Cardiac fibroblast (primary cell): ENCODE results near the gene SORBS2.
A peak's percentile ranks its signal among the peaks of the same experiment; 100 is the strongest.
"Not testable (repeated sequence)": the region's sequence is repeated elsewhere in the genome, so short reads cannot be mapped to it uniquely, and the experiment has no call there.

Source experiments
- DNase-seq, 2 donors: peaks; one replicate each; pipeline versions ENCODE4 v3.0.0 to v3.0.0-alpha.2; 2010; ENCODE audit warnings: low read depth in 2 of 2
- H3K4me3 ChIP-seq, 2 donors: replicated peaks in 1 of 2; 1 replicate in 1 of 2; 2 replicates in 1 of 2; pipeline ENCODE4 v1.5.1; 2011; ENCODE audit warnings: low read depth in 2 of 2, low read length in 2 of 2, mild to moderate bottlenecking in 2 of 2, moderate library complexity in 1 of 2
- TF ChIP-seq, protein P1 (sequence below): IDR thresholded peaks from one replicate; pipeline ENCODE4 v1.5.1; 2011; ENCODE audit warnings: low read depth, mild to moderate bottlenecking, low read length, inconsistent platforms

SORBS2 gene

DNA sequence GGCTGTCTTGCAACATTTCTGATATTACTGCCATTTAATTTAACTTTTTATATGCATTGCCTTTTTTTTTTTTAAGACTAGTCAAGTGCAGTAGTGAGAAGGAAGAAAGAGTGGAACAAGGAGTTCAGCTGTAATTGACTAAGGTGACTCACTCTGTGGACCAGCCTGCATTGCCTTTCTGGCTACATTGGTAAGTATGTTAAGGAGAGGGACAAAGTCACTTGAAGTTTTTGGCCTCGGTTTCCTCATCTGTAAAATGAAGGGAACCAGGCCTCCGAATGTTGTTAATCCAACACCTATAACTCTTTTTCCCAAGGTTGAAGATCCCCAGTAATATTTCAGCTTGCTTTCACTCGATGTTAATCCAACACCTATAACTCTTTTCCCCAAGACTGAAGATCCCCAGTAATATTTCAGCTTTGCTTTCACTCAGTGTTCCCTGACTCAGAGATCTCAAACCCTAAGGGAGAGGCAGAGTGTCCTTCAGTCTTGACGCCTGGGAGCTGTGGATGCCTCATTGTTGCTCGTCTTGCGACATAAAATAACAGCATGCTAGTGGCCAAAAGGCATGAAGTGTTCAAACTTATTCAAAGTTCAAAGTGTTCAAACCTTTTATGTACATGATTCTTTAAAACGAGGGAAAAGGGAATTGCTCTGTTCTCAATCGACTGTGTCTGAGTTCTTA lies 102.0 kb downstream of the SORBS2 start:
- H3K4me3 ChIP-seq, result no peak overlapping the region
- DNase-seq, result peak; percentile 48 to 96
- TF ChIP-seq, protein P1, sequence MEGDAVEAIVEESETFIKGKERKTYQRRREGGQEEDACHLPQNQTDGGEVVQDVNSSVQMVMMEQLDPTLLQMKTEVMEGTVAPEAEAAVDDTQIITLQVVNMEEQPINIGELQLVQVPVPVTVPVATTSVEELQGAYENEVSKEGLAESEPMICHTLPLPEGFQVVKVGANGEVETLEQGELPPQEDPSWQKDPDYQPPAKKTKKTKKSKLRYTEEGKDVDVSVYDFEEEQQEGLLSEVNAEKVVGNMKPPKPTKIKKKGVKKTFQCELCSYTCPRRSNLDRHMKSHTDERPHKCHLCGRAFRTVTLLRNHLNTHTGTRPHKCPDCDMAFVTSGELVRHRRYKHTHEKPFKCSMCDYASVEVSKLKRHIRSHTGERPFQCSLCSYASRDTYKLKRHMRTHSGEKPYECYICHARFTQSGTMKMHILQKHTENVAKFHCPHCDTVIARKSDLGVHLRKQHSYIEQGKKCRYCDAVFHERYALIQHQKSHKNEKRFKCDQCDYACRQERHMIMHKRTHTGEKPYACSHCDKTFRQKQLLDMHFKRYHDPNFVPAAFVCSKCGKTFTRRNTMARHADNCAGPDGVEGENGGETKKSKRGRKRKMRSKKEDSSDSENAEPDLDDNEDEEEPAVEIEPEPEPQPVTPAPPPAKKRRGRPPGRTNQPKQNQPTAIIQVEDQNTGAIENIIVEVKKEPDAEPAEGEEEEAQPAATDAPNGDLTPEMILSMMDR, result no peak

- TF ChIP-seq, protein P1, result no peak
- H3K4me3 ChIP-seq, result no peak overlapping the region
- DNase-seq, result peak; percentile 41 to 92
These were observed 103.6 kb downstream of the SORBS2 start for GRCh38 chr4:185708348-185708747.

GRCh38 chr4:185707622-185708021 lies 104.4 kb downstream of the SORBS2 start:
- H3K4me3 ChIP-seq, result not testable (repeated sequence)
- DNase-seq, result peak; percentile 31 to 96

GRCh38 chr4:185702147-185702663 lies 109.8 kb downstream of the SORBS2 start:
- DNase-seq, result no peak

GRCh38 chr4:185700630-185701029 lies 111.4 kb downstream of the SORBS2 start:
- no peak overlapping the region for H3K4me3 ChIP-seq

More at GRCh38 chr4:185702147-185702663, 109.8 kb downstream of the SORBS2 start:
- TF ChIP-seq, protein P1, result no peak
- H3K4me3 ChIP-seq, result no peak overlapping the region

DNA sequence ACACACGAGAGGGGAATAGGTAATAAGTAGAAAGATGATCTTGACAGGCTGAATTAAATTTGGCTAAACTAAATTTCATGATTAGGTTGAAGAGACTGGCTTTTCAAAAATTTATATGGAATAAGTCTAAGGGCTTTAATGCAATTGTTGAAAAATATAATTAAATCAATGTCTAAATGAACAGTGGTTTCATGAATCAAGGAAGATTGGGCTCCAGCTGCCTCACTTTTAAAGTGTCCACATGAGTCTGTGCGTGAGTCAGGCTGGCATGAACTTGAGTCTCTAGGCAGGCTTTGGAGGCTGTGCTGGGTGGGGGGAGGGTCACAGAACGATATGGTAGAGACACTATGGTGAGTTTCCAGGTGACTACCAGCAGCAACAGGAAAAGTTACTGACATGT lies 111.9 kb downstream of the SORBS2 start:
- peak in 1 of 2 donors; percentile 66 for DNase-seq
- H3K4me3 ChIP-seq, result no peak overlapping the region
- TF ChIP-seq, protein P1, result no peak

More at GRCh38 chr4:185700630-185701029, 111.4 kb downstream of the SORBS2 start:
- TF ChIP-seq, protein P1, result no peak
- DNase-seq, result peak in 1 of 2 donors; percentile 39

DNA sequence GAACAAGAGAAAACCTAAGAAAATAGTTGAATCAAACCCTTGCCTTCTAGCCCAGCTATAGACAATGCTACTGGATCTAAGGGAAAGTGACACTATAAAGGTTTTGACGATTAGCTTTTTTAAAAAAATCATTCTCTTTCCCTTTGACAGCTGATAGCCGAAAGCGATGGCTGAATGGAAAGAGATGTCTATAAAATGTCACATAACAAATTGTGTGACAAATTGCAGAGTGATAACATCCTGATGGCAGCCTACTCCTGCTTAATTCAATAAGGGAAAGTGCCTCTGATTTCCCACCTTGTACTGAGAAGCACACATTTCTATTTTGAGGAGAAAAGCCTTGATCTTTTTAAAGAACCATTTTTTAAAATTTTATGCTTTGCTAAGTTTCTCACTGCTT lies 114.5 kb downstream of the SORBS2 start:
- H3K4me3 ChIP-seq, result no peak overlapping the region
- DNase-seq, result no peak
- TF ChIP-seq, protein P1, result no peak
